T-helper 1 cell treated with Interleukin-12 subunit alpha and Interleukin-12 subunit beta and Interleukin-4 antibody, amounts not matched to agents 30 ng/mL and 1 ng/mL, for 36 hours (primary cell): ENCODE measurements around the gene AKAP8. TPM values are rescaled to one million over a fixed set of nuclear protein-coding genes. Genes with fewer than 3 reads are reported as not detected.
"Not testable (repeated sequence)": the region's sequence is repeated elsewhere in the genome, so short reads cannot be mapped to it uniquely, and the experiment has no call there.

Source experiments
- intact Hi-C: fragments of 100-400 bp; cut with micrococcal nuclease; formaldehyde crosslinking; loops from one replicate; pipeline ENCODE4 v1.15.1; 2024
- total RNA-seq: library from RNA; stranded (reverse); gene quantifications from 2 replicates; pipeline ENCODE4 v1.2.3, GENCODE V29; 2022

Gene AKAP8
- total RNA-seq, 1 donor from 2014 or later, result 53.5 TPM

GRCh38 chr19:15374796-15375440, 4.7 kb downstream of the AKAP8 start:
- intact Hi-C loops, result loop anchor here (5.0 kb wide), 2 partner anchors 702 to 803 kb away; partner anchors contain the start of genes NDUFB7 and TPM4

DNA sequence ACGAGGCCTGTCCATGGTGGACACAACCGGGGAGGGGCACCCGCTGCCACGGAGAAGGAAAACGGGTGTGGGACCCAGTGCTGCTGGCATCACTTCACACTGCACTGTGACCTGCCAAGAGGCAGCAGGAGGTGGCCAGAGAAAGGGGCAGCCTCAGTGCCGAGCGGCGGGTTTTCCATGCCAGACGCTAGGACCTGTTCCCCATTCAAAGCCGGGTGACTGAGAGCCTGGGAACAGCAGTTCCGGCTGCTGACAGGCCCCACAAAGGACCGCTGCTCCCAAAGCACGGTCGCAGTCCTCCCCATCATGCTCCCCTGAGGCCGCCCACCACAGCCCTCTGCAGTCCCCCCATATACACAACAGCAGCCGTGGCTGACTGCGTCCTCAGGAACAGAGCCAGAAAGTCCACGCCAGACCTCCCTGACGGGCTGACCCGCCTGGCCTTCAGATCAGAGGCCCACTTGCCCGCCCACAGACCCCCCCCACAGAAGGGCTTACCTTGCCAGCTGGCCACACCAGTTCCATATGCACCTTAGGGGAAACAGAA, 5.4 kb downstream of the AKAP8 start:
- intact Hi-C loops, result no loop called here

- intact Hi-C loops, result no loop called here
Observed at GRCh38 chr19:15373644-15374043, 5.9 kb downstream of the AKAP8 start.

DNA sequence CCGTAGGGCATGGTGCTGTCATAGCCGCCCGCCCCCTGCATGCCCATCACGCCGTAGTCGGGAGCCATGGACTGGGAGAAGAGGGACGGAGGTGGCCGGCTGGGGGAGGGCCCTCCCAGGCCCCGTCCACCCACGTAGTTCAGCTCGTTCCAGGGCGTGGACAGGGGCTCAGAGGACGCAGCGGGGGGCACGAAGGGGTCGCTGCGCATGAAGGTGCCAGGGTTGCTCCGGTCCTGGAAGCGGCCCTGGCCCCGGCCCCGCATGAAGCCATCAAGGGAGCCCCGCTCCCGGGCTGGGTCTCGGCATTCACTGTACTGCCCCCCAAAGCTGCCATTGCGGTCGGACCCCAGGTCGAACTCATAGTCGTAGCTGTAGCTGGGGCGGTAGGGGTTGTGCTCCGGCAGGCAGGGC, 6.7 kb downstream of the AKAP8 start:
- intact Hi-C loops, result no loop called here

GRCh38 chr19:15372470-15372869, 7.1 kb downstream of the AKAP8 start:
- intact Hi-C loops, result no loop called here

GRCh38 chr19:15371786-15372380, 7.7 kb downstream of the AKAP8 start:
- intact Hi-C loops, result no loop called here

DNA sequence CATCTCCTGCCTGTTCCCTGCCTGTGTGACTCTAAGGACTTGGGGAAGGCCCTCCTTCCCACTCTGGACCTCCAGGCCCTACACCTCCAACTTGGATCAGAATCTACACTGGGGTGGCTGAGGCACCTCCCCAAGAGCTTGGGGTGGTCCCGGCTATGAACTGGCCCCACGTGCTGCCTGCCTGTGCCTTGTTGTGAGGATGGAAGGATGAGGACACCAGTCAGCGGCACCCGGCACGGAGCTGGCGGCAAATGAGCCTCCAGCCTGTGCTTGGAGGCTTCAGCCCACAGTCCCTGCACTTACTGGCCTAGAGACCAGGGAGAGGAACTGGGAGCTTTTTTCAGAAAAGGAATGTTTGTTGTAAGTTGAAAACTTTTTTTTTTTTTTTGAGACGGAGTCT, 8.5 kb downstream of the AKAP8 start:
- intact Hi-C loops, result no loop called here

DNA sequence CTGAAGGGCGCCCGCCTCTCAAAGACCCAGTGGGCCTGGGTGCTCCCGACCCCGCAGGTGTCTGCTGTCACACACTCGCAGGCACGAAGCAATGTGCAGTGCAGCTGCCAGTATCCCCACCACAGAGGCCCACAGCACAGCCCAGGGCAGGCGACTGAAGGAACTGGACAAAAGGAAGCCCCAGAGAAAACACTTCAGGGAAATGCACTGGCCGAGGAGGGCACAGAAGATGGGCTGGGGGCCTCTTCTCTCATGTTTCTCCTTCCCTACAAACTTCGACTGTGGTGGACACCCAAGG, 10.0 kb downstream of the AKAP8 start:
- intact Hi-C loops, result no loop called here

GRCh38 chr19:15368798-15369593, 10.6 kb downstream of the AKAP8 start:
- intact Hi-C loops, result no loop called here

GRCh38 chr19:15368051-15368632, 11.4 kb downstream of the AKAP8 start:
- intact Hi-C loops, result no loop called here

GRCh38 chr19:15367439-15367838, 12.1 kb downstream of the AKAP8 start:
- intact Hi-C loops, result no loop called here

- intact Hi-C loops, result no loop called here
Observed at GRCh38 chr19:15365264-15365663, 14.3 kb downstream of the AKAP8 start.

- intact Hi-C loops, result not testable (repeated sequence)
Observed at GRCh38 chr19:15363791-15364190, 15.8 kb downstream of the AKAP8 start.

DNA sequence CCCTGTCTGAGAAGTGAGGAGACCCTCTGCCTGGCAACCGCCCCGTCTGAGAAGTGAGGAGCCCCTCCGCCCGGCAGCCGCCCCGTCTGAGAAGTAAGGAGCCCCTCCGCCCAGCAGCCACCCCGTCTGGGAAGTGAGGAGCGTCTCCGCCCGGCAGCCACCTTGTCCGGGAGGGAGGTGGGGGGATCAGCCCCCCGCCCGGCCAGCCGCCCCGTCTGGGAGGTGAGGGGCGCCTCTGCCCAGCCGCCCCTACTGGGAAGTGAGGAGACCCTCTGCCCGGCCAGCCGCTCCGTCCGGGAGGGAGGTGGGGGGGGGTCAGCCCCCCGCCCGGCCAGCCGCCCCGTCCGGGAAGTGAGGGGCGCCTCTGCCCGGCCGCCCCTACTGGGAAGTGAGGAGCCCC, 16.5 kb downstream of the AKAP8 start:
- intact Hi-C loops, result not testable (repeated sequence)

DNA sequence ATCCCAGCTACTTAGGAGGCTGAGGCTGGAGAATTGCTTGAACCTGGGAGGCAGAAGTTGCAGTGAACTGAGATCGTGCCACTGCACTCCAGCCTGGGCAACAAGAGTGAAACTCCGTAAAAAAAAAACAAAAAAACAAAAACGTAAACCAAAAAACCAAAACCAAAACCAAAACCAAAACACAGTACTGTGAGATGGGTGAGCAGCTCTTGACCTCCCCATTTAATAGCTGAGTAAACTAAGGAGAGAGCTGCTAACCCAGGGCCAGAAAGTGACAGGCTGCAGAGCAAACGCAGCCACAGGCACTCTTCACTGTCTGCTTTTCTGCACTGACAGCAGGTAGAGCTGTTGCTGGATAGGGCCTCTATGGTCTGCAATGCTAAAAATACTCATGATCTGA, 19.6 kb downstream of the AKAP8 start:
- intact Hi-C loops, result not testable (repeated sequence)

DNA sequence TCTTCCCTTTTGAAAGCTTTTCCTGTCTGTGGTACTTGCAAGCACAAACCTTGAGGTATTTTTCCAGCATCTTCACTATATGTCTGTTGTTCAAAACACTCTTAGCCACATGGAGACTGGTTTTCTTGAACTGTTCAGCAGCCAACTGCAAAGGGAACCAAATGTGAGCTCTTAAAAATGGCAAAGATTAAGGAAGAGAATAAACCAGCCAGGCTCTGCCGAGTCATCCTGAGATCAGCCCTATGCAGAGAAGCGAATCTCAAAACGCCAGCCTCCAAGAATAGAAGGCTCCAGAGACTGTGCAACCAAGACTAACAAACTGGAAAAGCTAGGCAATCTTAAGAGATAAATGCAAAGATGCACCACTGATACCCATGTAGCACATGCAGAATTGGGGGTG, 20.7 kb downstream of the AKAP8 start:
- intact Hi-C loops, result no loop called here

- intact Hi-C loops, result no loop called here
Observed at GRCh38 chr19:15357906-15358305, 21.7 kb downstream of the AKAP8 start.

- intact Hi-C loops, result no loop called here
Observed at GRCh38 chr19:15354566-15355296, 24.9 kb downstream of the AKAP8 start.

- intact Hi-C loops, result no loop called here
Observed at GRCh38 chr19:15353908-15354307, 25.7 kb downstream of the AKAP8 start.

DNA sequence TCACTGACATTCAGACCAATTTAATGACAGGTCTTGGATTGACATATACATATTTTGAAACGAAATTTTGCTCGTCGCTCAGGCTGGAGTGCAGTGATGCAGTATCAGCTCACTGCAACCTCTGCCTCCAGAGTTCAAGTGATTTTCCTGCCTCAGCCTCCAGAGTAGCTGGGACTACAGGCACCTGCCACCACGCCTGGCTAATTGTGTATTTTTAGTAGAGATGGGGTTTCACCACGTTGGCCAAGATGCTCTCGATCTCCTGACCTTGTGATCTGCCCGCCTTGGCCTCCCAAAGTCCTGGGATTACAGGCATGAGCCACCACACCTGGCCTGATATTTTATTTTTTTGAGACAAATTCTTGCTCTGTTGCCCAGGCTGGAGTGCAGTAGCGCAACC, 27.1 kb downstream of the AKAP8 start:
- intact Hi-C loops, result not testable (repeated sequence)

DNA sequence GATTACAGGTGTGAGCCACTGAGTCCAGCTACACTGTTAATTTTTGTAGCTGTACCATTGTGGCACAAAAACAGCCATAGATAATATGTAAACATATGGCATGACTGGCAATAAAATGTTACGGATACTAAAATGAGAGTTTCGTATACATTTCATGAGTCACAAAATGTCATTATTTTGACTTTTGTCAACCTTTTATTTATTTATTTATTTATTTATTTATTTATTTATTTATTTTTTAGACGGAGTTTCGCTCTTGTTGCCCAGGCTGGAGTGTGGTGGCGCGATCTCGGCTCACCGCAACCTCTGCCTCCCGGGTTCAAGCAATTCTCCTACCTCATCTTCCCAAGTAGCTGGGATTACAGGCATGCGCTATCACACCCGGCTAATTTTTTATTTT, 38.3 kb downstream of the AKAP8 start:
- intact Hi-C loops, result not testable (repeated sequence)
